Neuron (in vitro differentiated cells): ENCODE results near the gene SOX18.

Source experiments
- H2AFZ ChIP-seq: one replicate; pipeline ENCODE4 v1.6.1; 2013; ENCODE audit warnings: low read depth, mild to moderate bottlenecking, inconsistent platforms, low read length, moderate library complexity
- H3K27me3 ChIP-seq: one replicate; pipeline ENCODE4 v1.6.1; 2013; ENCODE audit warnings: low read length; ENCODE audit not compliant: insufficient read depth
- H3K36me3 ChIP-seq: one replicate; pipeline ENCODE4 v1.6.1; 2013; ENCODE audit warnings: low read length; ENCODE audit not compliant: insufficient read depth
- H3K4me1 ChIP-seq: one replicate; pipeline ENCODE4 v1.6.1; 2013; ENCODE audit warnings: low read length; ENCODE audit not compliant: insufficient read depth
- H3K4me3 ChIP-seq: 2 replicates; pipeline ENCODE4 v1.5.1; 2013; ENCODE audit warnings: mild to moderate bottlenecking, low read length, moderate library complexity
- H3K9me3 ChIP-seq: one replicate; pipeline ENCODE4 v1.6.1; 2013; ENCODE audit warnings: low read length

Gene SOX18

GRCh38 chr20:64030371-64031134 is 18.9 kb downstream of the SOX18 start:
- Histone ChIP-seq H3K4me1 (no peaks in the 10 kb centered on the region), H3K27me3 (no peaks in the 10 kb centered on the region), H3K4me3 (no peak overlapping the region), H3K36me3 (peaks cover 80% of the 10 kb centered on the region), H2AFZ (no peak overlapping the region), H3K9me3 (no peaks in the 10 kb centered on the region)

- peaks cover 84% of the 10 kb centered on the region for H3K36me3 ChIP-seq
- no peak overlapping the region for H3K4me3 ChIP-seq
- H3K4me1 ChIP-seq: no peaks in the 10 kb centered on the region
- H2AFZ ChIP-seq: no peak overlapping the region
- H3K9me3 ChIP-seq: no peaks in the 10 kb centered on the region
- H3K27me3 ChIP-seq: no peaks in the 10 kb centered on the region
Observed at GRCh38 chr20:64029293-64030117, 19.9 kb downstream of the SOX18 start.

- Histone ChIP-seq H3K27me3 (no peaks in the 10 kb centered on the region), H3K4me3 (no peak overlapping the region), H3K9me3 (no peaks in the 10 kb centered on the region), H2AFZ (no peak overlapping the region), H3K36me3 (peaks cover 86% of the 10 kb centered on the region), H3K4me1 (no peaks in the 10 kb centered on the region)
Observed at GRCh38 chr20:64027981-64028685, 21.3 kb downstream of the SOX18 start.

GRCh38 chr20:64025826-64026412 is 23.5 kb downstream of the SOX18 start:
- peaks cover 92% of the 10 kb centered on the region for H3K36me3 ChIP-seq

GRCh38 chr20:64025101-64025825 is 24.2 kb downstream of the SOX18 start:
- peaks cover 88% of the 10 kb centered on the region for H3K36me3 ChIP-seq
- no peaks in the 10 kb centered on the region for H3K4me1 ChIP-seq
- H3K27me3 ChIP-seq: no peaks in the 10 kb centered on the region
- no peak overlapping the region for H2AFZ ChIP-seq
- no peaks in the 10 kb centered on the region for H3K9me3 ChIP-seq
- H3K4me3 ChIP-seq: no peak overlapping the region

More at GRCh38 chr20:64025826-64026412, 23.5 kb downstream of the SOX18 start:
- Histone ChIP-seq H3K4me3 (no peak overlapping the region), H3K9me3 (no peaks in the 10 kb centered on the region), H2AFZ (no peak overlapping the region), H3K4me1 (no peaks in the 10 kb centered on the region), H3K27me3 (no peaks in the 10 kb centered on the region)

- Histone ChIP-seq H3K27me3 (no peaks in the 10 kb centered on the region), H3K4me1 (no peaks in the 10 kb centered on the region), H3K36me3 (peaks cover 86% of the 10 kb centered on the region), H3K4me3 (no peak overlapping the region), H3K9me3 (no peaks in the 10 kb centered on the region), H2AFZ (no peak overlapping the region)
Observed at GRCh38 chr20:64024141-64024990, 25.1 kb downstream of the SOX18 start.

- Histone ChIP-seq H3K4me1 (no peaks in the 10 kb centered on the region), H3K36me3 (peaks cover 89% of the 10 kb centered on the region), H3K9me3 (no peaks in the 10 kb centered on the region), H3K4me3 (no peak overlapping the region), H3K27me3 (no peaks in the 10 kb centered on the region), H2AFZ (no peak overlapping the region)
Observed at GRCh38 chr20:64023361-64024140, 25.9 kb downstream of the SOX18 start.

GRCh38 chr20:64022671-64023360 is 26.6 kb downstream of the SOX18 start:
- no peak overlapping the region for H3K4me3 ChIP-seq
- H3K9me3 ChIP-seq: no peaks in the 10 kb centered on the region
- no peak overlapping the region for H2AFZ ChIP-seq
- H3K36me3 ChIP-seq: peaks cover 89% of the 10 kb centered on the region
- no peaks in the 10 kb centered on the region for H3K27me3 ChIP-seq
- H3K4me1 ChIP-seq: no peaks in the 10 kb centered on the region

- Histone ChIP-seq H3K27me3 (no peaks in the 10 kb centered on the region), H3K36me3 (peaks cover 82% of the 10 kb centered on the region), H3K4me3 (no peak overlapping the region), H3K9me3 (no peaks in the 10 kb centered on the region), H2AFZ (no peak overlapping the region), H3K4me1 (no peaks in the 10 kb centered on the region)
Observed at GRCh38 chr20:64021124-64021975, 28.1 kb downstream of the SOX18 start.

- Histone ChIP-seq H3K27me3 (no peaks in the 10 kb centered on the region), H3K9me3 (peaks cover 5% of the 10 kb centered on the region), H3K36me3 (peaks cover 64% of the 10 kb centered on the region), H3K4me3 (no peak overlapping the region), H3K4me1 (no peaks in the 10 kb centered on the region), H2AFZ (no peak overlapping the region)
Observed at GRCh38 chr20:64015635-64016034, 33.8 kb downstream of the SOX18 start.
